Pancreas (tissue), 10 donors: ENCODE measurements around the gene PRR15L. TPM values are rescaled to one million over a fixed set of nuclear protein-coding genes. Genes with fewer than 3 reads are reported as not detected.
"Not testable (repeated sequence)": the region's sequence is repeated elsewhere in the genome, so short reads cannot be mapped to it uniquely, and the experiment has no call there.

Source experiments
- ATAC-seq, 4 donors: fragments of 200-7000 bp; cut with Tn5 transposase; one replicate each; pipeline versions ENCODE4 v1.8.0 to v1.9.1; 2020; ENCODE audit warnings: mild to moderate bottlenecking in 4 of 4, moderate library complexity in 4 of 4
- DNase-seq, 6 donors: peaks; one replicate each; pipeline ENCODE4 v3.0.0-alpha.2; 2020
- FAIRE-seq: peaks from 2 replicates; lab custom pipeline; 2012; peaks lifted over from hg19 to GRCh38; lab: Jason Lieb, UNC
- H3K27ac ChIP-seq, 4 donors: fragments of 200-600 bp; sonication (generic); 1 replicate in 3 of 4; 2 replicates in 1 of 4; pipeline versions ENCODE4 v1.5.0 to v1.8.0; 2020
- H3K27me3 ChIP-seq, 4 donors: fragments of 200-600 bp; one replicate each; pipeline ENCODE4 v1.8.0; 2021
- H3K36me3 ChIP-seq, 3 donors: fragments of 200-600 bp; sonication (generic) in 1 of 3; one replicate each; pipeline versions ENCODE4 v1.5.0 to v1.8.0; 2020 to 2021
- H3K4me1 ChIP-seq, 3 donors: fragments of 200-600 bp; one replicate each; pipeline ENCODE4 v1.8.0; 2021
- H3K4me3 ChIP-seq, 4 donors: fragments of 200-600 bp; sonication (generic) in 2 of 4; one replicate each; pipeline versions ENCODE4 v1.5.0 to v1.8.0; 2020 to 2021
- H3K9me3 ChIP-seq, 4 donors: fragments of 200-600 bp; one replicate each; pipeline ENCODE4 v1.8.0; 2021
- WGBS, 2 donors: extraction: QIAGEN DNeasy Blood & Tissue Kit; methylation state at CpG; one replicate each; pipeline ENCODE4 v1.1.7; 2013; 5-methylcytosine and 5-hydroxymethylcytosine counted together
- intact Hi-C, 3 donors: fragments of 100-400 bp; cut with DNase I; formaldehyde crosslinking; loops; one replicate each; pipeline versions ENCODE4 v1.11.1 to v1.14.2; 2022
- polyA plus RNA-seq, 2 donors: library from polyadenylated mRNA; stranded (reverse); fragments of 200-250 nt; gene quantifications; one replicate each; pipeline ENCODE4 v1.2.3, GENCODE V29; 2013
- total RNA-seq, 6 donors: library from RNA; stranded (reverse); fragmentation: NEBNext Ultra II Directional in 4 of 6; extraction: Animal tissue kit (Norgen Biotek cat#: 25700) in 4 of 6; gene quantifications; one replicate each; pipeline versions ENCODE4 v1.2.1 to v1.2.4, GENCODE V29; 2021 to 2023
- TF ChIP-seq, protein P1 (sequence below), 4 donors: fragments of 200-600 bp; sonication (generic) in 3 of 4; IDR thresholded peaks; one replicate each; pipeline versions ENCODE4 v1.5.0 to v1.8.0; 2021; ENCODE audit warnings: antibody characterized with exemption in 4 of 4
- donor health status: healthy with polysubstance abuse.
- donor health status: DM: no; HTN: no; CAD: no; lungs with moderate emphysema.
- donor health status: DM: no; HTN: no; CAD: no.
- donor health status: control.
- donor health status: control.
- donor health status: Bipolar disorder and iron deficiency.
- donor health status: DM: yes; HTN: yes; CAD: no.
- donor health status: DM: no; HTN: no; CAD: no.
- donor health status: DM: no; HTN: no; CAD: no.
- donor health status: DM: yes; HTN: yes; CAD: no.

The PRR15L gene
- total and polyA plus RNA-seq, 8 donors: 26.6 to 68.6 (median 49.8) TPM

DNA sequence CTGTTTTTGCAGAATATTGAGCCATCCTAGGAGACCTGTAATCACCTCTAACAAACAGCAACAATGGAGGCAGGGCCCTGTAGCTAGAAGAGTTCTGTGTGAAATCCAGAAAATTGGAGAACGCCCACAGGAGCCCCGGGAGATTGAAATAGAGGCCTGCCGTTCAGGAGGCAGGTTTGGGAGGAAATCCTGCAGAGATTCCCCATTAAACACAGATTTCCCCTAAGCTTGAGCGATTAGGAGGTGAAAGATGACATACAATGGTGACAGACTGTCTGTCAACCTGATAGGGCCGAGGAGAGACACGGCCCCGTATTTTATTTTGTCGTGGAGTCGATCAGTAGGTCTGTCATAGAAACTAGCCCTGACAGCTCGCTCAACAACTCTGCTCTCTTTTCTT, 31.5 kb upstream of the PRR15L start:
- ATAC-seq: no peak
- DNase-seq: no peak
- FAIRE-seq: no peak
- TF ChIP-seq, protein P1, sequence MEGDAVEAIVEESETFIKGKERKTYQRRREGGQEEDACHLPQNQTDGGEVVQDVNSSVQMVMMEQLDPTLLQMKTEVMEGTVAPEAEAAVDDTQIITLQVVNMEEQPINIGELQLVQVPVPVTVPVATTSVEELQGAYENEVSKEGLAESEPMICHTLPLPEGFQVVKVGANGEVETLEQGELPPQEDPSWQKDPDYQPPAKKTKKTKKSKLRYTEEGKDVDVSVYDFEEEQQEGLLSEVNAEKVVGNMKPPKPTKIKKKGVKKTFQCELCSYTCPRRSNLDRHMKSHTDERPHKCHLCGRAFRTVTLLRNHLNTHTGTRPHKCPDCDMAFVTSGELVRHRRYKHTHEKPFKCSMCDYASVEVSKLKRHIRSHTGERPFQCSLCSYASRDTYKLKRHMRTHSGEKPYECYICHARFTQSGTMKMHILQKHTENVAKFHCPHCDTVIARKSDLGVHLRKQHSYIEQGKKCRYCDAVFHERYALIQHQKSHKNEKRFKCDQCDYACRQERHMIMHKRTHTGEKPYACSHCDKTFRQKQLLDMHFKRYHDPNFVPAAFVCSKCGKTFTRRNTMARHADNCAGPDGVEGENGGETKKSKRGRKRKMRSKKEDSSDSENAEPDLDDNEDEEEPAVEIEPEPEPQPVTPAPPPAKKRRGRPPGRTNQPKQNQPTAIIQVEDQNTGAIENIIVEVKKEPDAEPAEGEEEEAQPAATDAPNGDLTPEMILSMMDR (IDR thresholded peaks at IDR 0.05): no peak
- Histone ChIP-seq H3K36me3 (no peaks in the 10 kb centered on the region), H3K4me1 (peaks cover 0 to 15% (median 0%) of the 10 kb centered on the region in 3 donors), H3K9me3 (no peaks in the 10 kb centered on the region), H3K27me3 (no peaks in the 10 kb centered on the region), H3K4me3 (no peak overlapping the region), H3K27ac (no peak overlapping the region)
- intact Hi-C loops: no loop called here
- WGBS, 2 donors: 80 to 86% methylated on average over 10 of the region's 10 CpGs

DNA sequence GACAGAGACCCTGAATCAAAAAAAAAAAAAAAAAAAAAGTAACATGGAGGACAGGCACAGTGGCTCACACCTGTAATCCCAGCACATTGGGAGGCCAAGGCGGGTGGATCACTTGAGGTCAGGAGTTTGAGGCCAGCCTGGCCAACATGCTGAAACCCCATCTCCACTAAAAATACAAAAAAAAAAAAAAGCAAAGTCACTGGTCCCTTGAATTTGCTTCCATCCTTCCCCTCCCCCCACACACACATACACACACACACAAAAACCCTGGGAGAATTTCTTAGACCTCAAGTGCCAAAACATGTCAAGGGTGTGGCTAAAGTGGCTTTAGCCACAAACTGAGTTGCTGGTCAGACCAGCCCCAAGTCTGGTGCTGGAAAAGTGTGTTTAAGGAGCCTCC, 30.8 kb upstream of the PRR15L start:
- H3K27me3 ChIP-seq, H3K27ac ChIP-seq, H3K4me1 ChIP-seq, H3K36me3 ChIP-seq, H3K9me3 ChIP-seq, DNase-seq, ATAC-seq, intact Hi-C loops, H3K4me3 ChIP-seq, FAIRE-seq: not testable (repeated sequence)
- WGBS, 2 donors: 90 to 100% methylated on average over 1 of the region's 1 CpG

DNA sequence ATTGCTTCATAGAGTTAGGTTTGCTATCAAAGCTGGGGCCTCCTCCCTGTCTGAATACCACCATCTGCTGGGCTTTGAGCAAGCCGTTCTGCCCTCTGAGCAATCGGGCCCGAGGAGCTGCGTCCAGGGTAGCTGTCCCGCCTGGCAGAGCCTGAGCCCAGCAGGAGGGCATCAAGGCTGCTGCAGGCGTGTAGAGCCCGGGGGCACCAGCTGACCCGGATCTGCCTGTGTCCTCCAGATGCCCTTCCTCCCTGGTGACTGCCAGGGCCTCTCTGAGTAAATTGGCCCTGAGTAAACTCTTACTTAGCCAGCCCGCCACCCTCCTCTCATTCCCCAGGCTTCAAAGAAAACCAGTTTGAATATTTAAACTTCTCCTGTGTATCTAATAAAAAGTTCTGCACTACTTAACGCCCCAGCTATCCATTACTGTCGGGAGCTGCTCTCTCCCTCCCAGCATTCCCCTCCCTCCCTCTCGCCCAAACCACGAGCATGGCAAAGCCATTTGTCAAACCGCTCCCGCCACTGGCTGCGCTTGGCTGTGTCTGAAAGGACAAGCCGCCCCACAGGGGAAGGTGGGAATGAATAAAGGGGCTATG, 29.7 kb upstream of the PRR15L start:
- H3K27ac ChIP-seq: peak overlapping the region in 1 of 4 donors; percentile 33
- WGBS, 2 donors: 33 to 38% methylated on average over 17 of the region's 17 CpGs
- H3K4me1 ChIP-seq: peaks cover 0 to 4% (median 0%) of the 10 kb centered on the region in 3 donors
- H3K9me3 ChIP-seq: no peaks in the 10 kb centered on the region
- TF ChIP-seq, protein P1 (IDR thresholded peaks at IDR 0.05): no peak
- H3K4me3 ChIP-seq: no peak overlapping the region
- FAIRE-seq: no peak
- intact Hi-C loops: no loop called here
- DNase-seq: peak in 2 of 6 donors; percentile 18 to 77
- ATAC-seq: peak; percentile 46 to 73 (median 62)
- peaks cover 0 to 10% (median 0%) of the 10 kb centered on the region in 3 donors for H3K36me3 ChIP-seq
- H3K27me3 ChIP-seq: no peaks in the 10 kb centered on the region

DNA sequence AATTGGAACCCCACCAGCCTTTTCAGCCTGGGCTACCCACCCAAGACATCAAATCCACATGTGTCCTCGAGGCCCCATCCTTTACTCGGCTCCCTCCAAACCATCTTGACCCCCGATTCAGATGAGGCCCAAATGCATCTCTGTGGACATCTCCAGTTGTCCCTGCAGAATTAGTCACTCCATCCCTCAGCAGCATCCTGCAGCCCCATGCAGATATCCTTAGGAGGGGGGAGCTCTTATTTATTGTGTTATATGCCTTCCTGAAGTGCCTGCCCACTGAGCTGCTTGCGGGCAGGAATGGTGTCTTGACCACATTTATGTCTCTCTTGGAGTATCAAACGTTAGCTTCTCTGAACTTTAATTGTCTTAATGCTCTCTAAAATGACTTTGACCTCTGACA, 28.8 kb upstream of the PRR15L start:
- FAIRE-seq (no peak), ATAC-seq (no peak)
- no peak overlapping the region for H3K4me3 ChIP-seq

DNA sequence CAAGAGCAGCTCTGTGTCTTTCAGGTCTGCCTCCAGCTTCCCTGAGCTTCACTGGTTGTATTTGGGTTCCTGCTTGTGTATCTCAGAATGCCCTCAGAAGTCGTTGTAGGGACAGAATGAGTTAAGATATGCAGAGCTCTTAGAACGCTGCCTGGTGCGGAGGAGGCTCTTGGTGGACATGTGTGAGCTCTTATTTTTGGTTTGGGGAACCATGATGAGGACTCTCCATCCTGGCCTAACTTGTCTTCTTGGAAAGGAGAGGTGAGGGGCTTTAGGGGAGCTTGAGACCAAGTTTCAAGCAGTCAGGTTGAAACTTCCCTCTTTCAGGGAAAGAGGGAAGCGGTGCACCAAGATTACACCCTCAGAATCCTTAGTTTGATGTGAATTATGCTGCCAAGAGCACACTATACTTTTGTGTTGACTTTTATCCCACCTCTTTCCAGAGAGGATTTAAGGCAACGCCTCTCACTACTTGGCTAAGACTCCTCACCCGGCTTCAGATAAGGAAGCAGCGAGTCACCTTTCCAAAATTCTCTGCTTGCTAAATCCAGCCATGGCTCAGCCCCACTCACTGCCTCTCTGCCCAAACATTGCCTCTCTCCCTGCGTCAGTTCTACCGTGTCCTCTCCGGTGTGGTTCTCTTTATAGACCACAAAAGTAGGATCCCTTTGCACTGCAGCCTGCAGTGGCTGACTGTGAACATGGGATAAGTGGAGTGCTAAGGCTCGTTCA, 26.0 kb upstream of the PRR15L start:
- Histone ChIP-seq H3K4me3 (no peak overlapping the region), H3K9me3 (no peaks in the 10 kb centered on the region), H3K27me3 (no peaks in the 10 kb centered on the region), H3K4me1 (peaks cover 0 to 4% (median 0%) of the 10 kb centered on the region in 3 donors), H3K27ac (no peak overlapping the region), H3K36me3 (peaks cover 0 to 46% (median 30%) of the 10 kb centered on the region in 3 donors)
- TF ChIP-seq, protein P1 (IDR thresholded peaks at IDR 0.05): no peak
- intact Hi-C loops: loop anchor here in 1 of 3 donors (5.0 kb wide), 1 partner anchor 34 kb away; no protein-coding TSS in a partner anchor
- DNase-seq: no peak
- no peak for ATAC-seq
- WGBS, 2 donors: 79 to 85% methylated on average over 11 of the region's 11 CpGs
- FAIRE-seq: no peak

More for the DNA sequence above, 28.8 kb upstream of the PRR15L start:
- 76 to 82% methylated on average over 5 of the region's 5 CpGs for WGBS, 2 donors
- H3K4me1 ChIP-seq: peaks cover 0 to 4% (median 0%) of the 10 kb centered on the region in 3 donors
- H3K36me3 ChIP-seq: peaks cover 0 to 18% (median 6%) of the 10 kb centered on the region in 3 donors
- TF ChIP-seq, protein P1 (IDR thresholded peaks at IDR 0.05): no peak
- H3K27me3 ChIP-seq: no peaks in the 10 kb centered on the region
- no peaks in the 10 kb centered on the region for H3K9me3 ChIP-seq
- no peak overlapping the region for H3K27ac ChIP-seq
- no peak for DNase-seq
- intact Hi-C loops: no loop called here
